Epithelial cell of proximal tubule (primary cell): Measurements from ENCODE around the gene WT1. TPM values are rescaled to one million over a fixed set of nuclear protein-coding genes. Genes with fewer than 3 reads are reported as not detected.

Source experiments
- DNase-seq: peaks from one replicate; pipeline ENCODE4 v3.0.0-alpha.2; 2011; ENCODE audit warnings: low read depth
- H3K4me3 ChIP-seq: 2 replicates; pipeline ENCODE4 v1.5.1; 2011; ENCODE audit warnings: low read depth, mild to moderate bottlenecking, low read length
- total RNA-seq: library from RNA; depleted of rRNA; stranded (reverse); fragments of >200 nt; gene quantifications from 2 replicates; pipeline ENCODE4 v1.2.3, GENCODE V29; 2015
- TF ChIP-seq, protein P1 (sequence below): conservative IDR thresholded peaks from 2 replicates; pipeline ENCODE4 v1.5.1; 2012; ENCODE audit warnings: low read depth, mild to moderate bottlenecking, low read length

WT1 gene
- total RNA-seq, 1 donor from 2014 or later, result 10.6 TPM

DNA sequence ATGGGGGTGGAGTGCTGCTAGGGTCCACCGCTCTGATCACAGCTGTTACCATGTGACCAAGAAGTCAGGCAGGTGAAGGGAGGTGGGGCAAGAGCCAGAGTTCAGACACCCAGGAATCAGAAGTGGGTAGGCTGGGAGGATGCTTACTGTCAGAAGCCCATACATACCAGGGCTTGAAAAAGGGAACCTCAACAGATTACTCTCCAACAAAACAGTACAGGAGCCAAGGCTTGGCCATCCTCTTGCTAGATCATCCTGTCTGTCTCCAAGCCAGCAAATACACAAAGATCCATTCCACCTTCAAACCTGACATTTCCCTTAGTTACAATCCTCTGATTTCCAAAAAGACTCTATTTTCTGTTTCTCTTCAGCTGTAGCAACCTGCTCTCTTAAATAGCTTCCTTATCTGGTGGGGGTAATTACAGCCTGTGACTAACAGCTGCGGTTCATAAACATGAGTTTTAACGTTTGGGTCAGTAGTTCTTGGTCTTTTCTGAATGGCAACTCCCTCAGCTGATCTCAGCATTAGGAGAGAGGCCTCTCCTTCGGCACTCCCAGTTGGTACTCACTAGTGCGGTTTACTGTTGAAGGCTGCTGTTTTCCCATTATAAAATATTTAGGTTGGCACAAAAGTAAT, 31.1 kb upstream of the WT1 start:
- TF ChIP-seq, protein P1, sequence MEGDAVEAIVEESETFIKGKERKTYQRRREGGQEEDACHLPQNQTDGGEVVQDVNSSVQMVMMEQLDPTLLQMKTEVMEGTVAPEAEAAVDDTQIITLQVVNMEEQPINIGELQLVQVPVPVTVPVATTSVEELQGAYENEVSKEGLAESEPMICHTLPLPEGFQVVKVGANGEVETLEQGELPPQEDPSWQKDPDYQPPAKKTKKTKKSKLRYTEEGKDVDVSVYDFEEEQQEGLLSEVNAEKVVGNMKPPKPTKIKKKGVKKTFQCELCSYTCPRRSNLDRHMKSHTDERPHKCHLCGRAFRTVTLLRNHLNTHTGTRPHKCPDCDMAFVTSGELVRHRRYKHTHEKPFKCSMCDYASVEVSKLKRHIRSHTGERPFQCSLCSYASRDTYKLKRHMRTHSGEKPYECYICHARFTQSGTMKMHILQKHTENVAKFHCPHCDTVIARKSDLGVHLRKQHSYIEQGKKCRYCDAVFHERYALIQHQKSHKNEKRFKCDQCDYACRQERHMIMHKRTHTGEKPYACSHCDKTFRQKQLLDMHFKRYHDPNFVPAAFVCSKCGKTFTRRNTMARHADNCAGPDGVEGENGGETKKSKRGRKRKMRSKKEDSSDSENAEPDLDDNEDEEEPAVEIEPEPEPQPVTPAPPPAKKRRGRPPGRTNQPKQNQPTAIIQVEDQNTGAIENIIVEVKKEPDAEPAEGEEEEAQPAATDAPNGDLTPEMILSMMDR, result no peak
- no peak overlapping the region for H3K4me3 ChIP-seq
- DNase-seq, result no peak

DNA sequence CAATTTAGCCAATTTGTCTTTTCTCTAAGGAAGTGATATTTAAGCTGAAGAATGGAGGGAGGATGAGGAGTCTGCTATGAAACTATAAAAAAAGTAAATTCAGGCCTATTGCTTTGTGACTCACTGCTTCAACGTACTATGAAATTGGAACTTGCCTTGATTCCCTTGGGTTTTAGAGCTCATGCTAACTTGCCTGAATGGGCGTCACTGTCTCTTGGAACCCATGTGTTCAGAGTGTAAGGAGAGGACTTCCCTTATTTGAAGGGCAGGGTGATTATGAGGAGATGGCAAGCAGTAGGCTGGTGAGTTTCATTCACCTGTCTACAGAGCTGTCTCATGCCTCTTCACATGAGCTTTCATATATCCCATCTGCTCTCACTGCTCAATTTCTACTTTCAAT, 28.7 kb upstream of the WT1 start:
- TF ChIP-seq, protein P1, result no peak
- no peak for DNase-seq
- H3K4me3 ChIP-seq, result no peak overlapping the region

DNA sequence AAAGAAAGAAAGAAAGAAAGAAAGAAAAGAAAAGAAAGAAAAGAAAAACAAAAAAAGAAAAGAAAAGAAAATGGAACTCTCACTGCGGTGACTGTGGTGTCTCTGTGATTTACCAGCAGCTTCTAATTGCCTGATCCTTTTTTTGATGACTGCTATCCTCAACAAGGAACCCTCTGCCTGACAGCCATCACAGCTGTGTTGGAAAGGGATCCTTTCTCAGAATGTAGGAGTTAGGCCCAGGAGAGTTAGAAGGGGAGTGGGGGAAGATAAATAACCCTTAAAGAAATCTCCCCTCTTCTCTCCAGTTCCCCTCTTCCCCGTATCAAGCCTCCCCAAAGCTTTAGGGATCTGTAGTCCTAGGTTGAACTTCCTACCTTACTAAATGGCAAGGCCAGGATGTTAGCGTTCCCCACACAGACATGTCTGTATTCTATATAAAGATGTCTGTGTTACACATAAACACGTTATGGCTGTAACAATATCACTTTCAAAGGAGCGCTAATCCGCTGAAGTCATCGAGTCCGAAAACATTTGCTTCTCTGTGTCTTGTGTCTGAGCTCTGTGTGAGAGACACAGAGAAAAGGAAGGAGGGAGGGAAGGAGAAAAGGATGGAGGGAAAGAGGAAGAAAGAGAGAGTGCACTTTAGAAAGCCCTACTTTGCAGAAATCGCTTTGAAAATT, 26.8 kb upstream of the WT1 start:
- no peak for DNase-seq
- TF ChIP-seq, protein P1, result no peak
- no peak overlapping the region for H3K4me3 ChIP-seq

DNA sequence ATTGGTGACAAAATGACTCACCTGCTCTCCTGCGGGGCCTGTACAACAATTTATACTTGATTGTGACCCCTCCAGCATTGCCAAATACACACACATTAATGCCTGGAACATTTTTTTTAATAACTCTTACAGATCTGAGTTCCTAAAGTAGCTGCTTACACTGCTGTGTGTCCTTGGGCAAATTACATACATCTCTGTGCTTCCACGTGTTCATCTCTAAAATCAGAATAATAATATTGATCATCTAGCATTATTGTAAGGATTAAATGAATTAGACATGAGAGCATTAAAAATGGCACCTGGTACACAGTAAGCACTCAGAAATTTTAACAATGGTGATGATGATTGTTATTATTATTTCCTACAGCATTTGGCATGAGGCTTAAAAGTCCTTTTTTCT, 21.5 kb upstream of the WT1 start:
- no peak for DNase-seq
- H3K4me3 ChIP-seq, result no peak overlapping the region
- TF ChIP-seq, protein P1, result no peak

DNA sequence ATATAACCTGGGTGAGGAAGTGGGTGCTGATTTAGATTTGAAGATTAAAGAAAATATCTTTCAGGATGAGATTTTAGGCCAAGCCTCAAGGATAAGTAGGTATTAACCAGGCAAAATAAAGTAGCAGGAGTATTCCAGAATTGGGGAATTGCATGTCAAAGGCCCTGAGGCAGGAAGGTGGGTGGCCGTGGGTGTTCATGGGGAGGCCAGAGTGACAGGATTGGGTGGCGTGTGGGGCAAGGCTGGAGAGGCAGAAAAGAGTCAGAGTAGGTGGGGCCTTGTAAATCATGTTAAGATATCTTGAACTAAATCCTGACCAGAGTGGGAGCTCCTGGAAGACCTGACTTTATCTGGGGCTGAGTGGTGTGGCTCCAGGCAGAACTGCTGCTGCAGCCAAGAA, 19.7 kb upstream of the WT1 start:
- no peak overlapping the region for H3K4me3 ChIP-seq
- TF ChIP-seq, protein P1, result no peak
- DNase-seq, result no peak

DNA sequence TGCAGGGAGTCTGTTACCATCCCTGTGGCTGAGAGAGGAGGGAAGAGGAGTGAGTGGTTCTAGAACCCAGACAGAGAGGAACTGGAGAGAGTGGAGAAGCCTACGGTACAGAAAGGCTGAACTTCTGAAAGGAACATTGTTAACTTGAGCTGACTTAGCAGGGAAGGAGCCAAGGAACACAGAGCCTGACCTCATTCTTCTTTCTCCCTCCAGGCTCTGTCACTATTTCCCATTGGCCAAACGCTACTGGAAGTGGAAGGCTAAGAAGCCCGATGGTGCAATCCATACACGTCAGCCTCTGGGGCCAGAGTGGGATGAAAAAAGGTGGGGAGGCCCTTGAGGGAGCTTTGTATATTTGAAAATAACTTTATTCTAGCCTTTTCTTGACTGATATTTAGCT, 16.5 kb upstream of the WT1 start:
- H3K4me3 ChIP-seq, result no peak overlapping the region
- TF ChIP-seq, protein P1, result no peak
- DNase-seq, result no peak

DNA sequence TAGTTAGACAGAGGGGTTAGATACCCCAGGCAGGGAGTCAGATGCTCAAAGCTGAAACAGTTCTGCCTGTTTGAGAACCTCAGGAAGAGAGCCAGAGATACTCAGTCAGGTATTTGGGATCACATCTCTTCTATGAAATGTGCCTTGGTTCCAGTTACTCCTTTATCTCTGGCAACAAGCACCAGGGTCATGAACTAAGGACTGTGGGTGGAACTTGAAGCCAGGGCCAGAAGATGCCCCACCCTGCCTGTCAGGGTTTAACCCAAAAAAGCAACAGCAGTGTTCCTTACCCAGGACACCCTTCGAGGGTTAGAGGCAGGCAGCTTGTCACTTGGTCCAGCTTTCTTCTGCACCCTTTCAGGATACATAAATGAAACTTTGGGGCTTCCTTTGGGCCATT, 15.0 kb upstream of the WT1 start:
- TF ChIP-seq, protein P1, result no peak
- no peak overlapping the region for H3K4me3 ChIP-seq
- DNase-seq, result no peak
